ENCODE data around the gene LZTS2.

DNA sequence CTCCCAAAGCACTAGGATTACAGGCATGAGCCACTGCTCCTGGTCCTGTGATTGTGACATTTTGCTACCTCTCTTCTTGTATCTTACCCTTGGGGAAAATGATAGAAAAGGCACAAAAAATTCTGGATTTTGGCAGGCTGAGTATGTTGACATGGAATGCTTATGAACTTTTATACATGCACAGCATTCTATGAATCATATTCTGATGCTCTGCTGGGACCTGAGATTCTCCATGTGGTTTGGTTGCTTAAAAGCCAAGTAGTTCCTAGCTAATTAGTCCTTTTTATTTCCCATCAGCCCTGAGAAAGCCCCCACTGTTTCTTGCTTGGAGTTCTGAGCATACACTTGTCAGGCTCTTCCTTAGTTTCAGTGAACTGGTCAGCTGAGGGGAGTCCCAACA is 53.9 kb downstream of the LZTS2 start:
- TF ChIP-seq GATA2 (IDR thresholded peaks at IDR 0.05; ENCODE audit: low read depth, low read length): no peak
- no peak for TF ChIP-seq GATA3 (IDR thresholded peaks at IDR 0.05; ENCODE audit: low read depth, low read length)

Measured in SH-SY5Y (cell line).